ENCODE measurements around the gene FAIM.

GRCh38 chr3:138646513-138646912, 37.9 kb downstream of the FAIM start:
- TF ChIP-seq POLR2AphosphoS5 (IDR thresholded peaks at IDR 0.05) (no peak), EP300 (IDR thresholded peaks at IDR 0.05) (no peak)
